HuH-7 (cell line): ENCODE data around the gene AHR.

Experiments used
- DNase-seq: peaks from one replicate; pipeline ENCODE4 v3.0.0; 2011; ENCODE audit warnings: low spot score

AHR gene

DNA sequence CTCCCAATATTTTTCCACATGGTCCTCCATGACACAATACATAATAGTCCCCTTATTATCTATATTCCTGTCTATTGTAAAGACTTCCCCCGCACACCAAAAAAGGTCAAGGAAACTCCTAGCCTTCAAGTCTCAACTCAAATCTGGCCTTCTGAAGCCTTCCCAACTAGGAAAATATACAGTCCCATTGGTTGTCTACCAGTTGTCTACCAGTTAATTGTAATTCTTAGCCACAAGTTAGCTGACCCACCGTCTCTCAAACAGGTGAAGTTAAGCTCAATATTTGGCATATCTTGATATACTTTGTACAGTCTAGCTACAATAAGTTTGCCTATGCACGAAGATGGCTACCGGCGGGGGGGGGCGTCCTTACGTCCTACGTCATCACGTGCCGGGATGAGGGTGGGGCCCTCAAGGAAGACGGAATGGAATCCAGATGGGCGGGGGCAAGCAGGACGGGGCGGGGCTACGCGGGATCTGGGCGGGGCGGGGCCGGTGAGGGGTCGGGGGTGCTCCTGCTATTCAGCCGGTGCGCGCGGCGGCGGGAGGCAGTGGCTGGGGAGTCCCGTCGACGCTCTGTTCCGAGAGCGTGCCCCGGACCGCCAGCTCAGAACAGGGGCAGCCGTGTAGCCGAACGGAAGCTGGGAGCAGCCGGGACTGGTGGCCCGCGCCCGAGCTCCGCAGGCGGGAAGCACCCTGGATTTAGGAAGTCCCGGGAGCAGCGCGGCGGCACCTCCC, at the start of gene AHR:
Gene AHR (plus strand): TSS at position 551 of the 738 bp plus-strand sequence. CDS start 613 bp downstream, outside the sequence.
- peak; percentile 92 for DNase-seq

DNA sequence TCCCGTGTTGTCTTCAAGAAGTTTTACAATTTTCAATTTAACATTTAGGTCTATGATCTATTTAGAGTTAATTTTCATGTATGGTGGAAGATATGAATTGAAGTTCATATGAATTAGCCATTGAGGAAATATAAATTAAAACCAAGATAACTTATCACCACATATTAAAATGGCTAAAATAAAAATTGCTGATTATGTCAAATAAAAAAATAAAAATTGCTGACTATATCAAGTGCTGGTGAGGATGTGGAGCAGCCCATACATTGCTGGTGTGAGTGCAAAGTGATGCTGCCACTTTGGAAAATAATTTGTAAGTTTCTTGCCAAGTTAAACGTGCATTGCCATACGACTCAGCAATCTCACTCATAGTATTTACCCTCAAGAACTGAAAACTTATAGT, 44.6 kb upstream of the AHR start:
- no peak for DNase-seq

DNA sequence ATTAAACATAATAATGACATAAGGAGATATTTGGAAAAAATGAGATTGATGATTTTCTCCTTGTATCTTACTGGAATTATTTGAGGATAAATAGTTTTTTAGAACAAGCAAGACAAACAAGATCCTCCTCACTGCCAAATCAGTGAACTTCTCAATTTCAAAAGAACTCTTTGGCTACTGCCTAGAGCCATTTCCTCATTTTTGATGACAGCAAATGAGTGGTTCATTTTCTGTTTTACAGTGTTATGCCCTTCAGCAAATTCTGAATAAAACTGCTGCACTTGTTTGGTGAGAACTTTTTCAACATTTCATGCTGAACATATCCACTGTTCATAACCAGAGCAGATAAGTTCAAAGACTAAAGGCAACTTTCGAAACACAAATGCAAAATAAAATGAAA, 42.5 kb upstream of the AHR start:
- DNase-seq, result no peak

DNA sequence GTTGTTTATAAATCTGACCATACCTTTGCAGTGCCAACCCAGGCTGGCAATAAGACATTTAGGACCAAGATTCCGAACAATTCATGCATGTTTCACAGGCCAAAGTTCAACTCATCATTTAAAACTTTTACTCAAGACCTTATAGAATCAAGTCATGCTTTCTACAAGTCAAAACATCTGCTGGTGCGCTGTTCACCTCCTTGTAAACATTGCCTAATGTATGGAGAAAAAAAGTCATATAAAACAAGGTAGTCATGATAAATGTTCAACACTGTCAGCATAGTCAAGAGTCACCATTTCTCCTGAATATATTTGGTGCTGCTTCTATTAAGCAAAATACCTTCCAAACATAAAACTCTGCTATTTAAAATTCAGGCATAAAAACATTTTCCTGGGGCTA, 42.1 kb upstream of the AHR start:
- no peak for DNase-seq

DNA sequence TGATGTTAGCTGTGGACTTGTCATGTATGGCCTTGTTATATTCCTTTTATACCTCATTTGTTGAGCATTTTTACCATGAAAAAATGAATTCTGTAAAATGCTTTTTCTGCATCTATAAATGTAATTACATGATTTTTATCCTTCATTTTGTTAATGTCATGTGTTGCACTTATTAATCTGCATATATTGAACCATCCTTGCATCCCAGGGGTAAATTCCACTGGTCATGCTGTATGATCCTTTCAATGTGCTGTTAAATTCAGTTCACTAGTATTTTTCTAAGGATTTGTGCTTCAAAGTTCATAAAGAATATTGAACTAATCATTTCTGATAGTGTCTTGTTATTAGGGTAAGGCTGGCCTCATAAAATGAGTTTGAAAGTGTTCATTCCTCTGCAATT, 31.9 kb upstream of the AHR start:
- no peak for DNase-seq

DNA sequence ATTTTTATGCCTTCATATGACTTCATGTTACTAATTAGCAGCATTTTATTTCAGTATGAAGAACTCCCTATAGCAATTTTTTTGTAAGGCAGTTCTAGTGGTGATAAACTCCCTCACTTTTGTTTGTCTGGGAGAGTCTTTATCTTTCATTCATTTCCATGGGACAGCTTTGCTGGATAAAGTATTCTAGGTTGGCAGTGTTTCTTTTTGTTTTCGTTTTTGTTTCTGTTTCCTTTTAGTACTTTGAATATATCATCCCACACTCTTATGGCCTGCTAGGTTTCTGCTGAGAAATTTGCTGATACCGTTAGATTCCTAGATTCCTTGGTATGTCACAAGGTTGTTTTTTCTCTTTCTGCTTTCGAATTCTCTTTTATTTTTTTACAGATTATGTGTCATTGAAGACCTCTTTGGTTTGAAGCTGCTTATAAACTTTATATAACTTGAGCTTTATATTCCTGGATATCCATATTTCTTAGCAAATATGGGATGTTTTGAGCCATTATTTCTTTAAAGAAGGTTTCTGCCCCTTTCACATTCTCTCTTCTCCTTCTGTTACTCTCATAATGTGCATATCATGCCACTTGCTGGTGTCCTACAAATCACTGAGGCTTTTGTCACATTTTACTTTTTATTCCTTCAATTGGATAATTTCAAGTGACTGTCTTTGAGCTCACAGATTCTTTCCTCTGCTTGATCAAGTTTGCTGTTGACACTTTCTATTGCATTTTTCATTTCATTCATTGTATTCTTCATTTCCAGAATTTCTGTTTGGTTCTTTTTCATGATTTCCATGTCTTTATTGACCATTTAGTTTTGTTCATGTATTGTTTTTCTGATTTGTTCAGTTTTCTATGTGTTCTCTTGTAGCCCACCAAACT, 28.9 kb upstream of the AHR start:
- DNase-seq, result no peak

DNA sequence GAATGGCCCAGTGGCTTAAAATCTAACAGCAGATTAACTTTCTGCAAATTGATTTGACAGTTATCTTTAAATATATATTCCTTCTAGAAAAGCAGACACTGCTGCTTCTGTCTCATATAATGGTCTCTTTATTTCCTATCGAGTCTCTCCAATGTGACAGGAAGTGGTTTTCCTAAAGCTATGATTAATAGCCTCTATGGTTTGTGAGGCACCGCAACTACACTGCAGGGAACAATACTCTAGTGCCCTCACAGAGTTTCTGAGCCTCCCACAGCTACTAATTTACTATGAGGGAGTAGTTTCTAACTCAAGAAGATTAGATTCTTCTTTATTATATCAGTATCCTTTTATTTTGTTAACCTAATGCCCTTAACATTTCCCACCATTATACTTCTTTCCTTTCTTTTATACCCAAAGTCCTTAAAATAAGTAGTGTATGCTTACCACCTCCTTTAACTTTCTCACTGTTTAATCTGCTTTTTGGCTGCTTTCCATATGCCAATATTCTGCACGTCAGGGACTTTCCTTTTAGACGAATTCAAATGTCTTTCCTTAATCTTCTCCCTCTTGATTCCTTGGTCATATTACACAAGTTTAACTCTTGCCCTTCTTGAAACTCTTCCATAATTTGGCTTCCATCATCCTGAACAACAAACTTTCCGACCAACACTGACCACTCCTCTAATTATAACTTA, 23.8 kb upstream of the AHR start:
- no peak for DNase-seq

DNA sequence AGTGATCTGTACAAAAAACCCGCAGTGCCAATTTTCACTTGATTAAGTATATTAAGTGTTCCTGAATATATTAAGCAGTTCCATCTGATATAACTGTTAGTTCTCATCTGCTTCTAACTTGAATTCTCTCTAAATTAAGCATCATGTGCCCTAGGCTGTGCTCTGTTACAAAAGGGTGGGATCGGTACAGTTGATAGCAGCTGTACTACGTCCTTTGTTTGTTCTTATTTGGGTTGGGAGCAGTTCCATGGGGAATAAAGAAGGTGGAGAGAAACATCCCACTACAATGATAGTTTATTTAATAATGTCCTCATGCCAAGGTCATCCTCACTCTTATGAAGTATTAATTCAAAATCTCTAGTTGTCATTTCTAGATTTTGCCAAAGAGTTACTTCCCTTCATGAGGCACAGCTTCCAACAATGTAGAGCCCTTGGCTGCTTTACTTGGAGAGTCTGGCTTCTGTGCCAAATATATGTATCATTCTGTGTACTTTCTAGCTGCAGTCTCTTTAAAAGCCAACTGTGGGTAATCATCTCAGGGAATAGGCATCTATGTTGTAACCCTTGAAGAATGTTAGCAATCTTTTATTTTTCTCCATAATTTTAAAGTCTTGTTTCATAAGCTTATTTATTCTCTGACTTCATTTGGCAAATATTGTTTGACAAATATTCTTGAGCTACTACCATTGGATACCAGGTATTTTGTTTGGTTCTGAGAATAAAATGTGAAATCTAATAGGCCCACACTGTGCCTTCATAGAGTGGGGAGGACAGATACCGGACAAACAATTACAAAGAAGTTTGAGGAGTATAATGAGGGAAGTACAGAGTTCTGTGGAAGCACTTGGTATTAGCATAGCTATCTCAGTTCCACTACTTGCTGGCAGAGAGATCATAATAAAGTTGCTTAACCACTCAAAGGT, 22.4 kb upstream of the AHR start:
- DNase-seq, result no peak

DNA sequence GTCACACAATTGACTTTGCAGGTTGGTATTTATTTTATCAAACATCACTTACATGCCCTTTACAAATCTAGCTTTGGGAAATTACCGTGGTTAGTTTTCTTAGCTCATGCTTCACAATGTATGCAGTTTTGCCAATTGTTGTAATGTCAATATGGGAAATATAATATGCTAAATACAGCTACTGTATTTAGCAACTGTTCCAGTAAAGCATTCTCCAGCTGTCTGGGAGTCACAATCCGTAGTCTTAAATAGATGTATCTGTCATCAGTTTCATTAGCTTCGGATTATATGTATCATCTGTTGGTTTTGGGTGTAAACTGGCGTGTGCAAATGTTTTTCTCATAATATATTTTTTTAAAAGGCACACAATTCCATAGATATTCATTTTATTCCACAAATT, 19.4 kb upstream of the AHR start:
- no peak for DNase-seq

DNA sequence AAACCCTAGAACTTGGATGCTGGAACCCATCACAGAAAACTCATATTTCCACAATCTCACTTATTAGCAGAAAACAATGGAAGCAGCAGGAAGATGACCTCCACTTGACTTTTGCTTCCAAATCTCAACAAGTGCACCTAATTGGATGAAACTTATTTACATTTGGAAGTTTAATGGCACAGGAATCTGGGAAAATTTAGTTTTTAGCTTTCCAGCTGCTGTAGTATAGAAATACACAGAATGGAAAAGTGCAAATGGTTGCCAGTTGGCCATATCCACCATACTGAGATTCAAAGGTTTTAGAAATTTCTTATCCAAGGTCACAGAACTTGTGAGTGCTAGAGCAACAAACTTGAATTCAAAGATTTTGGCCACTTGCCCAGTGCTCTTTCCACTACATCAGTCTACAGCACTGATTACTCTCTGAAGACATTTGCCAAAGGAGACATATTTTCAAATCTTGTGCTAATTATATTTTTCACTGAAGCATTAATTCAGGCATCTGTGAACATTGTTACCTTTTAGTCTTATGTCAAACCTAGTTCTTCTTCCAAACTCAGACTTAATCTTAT, 9.3 kb upstream of the AHR start:
- DNase-seq, result no peak

DNA sequence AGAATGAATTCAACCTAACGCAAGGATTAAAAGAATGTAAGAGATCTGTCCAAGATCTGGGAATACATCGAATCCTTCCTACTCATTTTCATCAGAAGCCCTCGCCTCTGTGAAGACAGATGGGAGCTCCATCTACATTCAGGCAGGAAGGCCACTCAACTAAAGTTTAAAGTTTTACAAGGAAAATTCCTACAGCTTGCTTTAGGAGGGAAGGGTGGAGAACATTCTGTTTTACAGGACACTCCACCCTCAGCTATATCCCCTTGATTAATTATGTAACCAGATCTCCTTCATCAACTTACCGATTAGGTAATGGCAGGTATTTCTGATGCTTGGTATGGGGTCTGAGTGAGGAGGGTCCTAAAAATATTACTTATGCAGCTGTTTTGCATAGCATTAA, 5.6 kb upstream of the AHR start:
- DNase-seq, result no peak

DNA sequence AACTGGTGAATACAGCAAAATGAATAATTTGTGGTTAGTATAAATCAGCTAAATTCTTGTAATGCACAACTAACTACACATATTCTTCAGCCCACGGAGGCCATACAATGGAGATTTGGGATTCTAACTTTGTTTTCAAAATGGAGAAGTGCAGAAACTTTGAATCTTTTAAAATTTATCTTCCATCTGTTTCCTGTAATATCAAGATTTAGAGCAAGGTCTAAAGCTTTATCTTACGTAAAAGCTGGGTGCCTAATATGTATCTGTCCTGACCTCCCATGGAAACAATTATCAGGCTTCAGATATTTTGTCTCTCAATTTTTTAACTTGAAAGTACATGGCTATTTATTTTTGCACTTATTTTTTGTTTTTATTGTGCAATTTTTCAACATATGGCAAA, 5.0 kb upstream of the AHR start:
- no peak for DNase-seq

DNA sequence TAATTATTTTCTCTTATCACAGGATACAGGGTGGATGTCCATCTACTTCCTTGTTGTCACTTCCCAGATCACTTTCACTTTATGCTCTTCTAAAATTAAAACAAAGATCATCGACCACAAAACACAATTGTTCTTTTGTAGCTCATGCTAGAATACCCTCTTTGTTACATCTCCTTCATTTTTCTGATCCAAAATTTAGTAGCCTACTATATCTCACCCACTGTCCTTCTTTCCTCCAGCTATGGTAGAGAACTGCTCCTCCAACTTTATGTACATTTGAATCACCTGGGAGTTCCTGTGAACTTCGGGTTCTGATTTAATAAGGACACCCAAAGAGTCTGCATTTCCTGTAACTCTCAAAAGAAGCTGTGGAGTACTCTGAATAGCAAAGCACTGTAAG, 1.2 kb upstream of the AHR start:
- no peak for DNase-seq

DNA sequence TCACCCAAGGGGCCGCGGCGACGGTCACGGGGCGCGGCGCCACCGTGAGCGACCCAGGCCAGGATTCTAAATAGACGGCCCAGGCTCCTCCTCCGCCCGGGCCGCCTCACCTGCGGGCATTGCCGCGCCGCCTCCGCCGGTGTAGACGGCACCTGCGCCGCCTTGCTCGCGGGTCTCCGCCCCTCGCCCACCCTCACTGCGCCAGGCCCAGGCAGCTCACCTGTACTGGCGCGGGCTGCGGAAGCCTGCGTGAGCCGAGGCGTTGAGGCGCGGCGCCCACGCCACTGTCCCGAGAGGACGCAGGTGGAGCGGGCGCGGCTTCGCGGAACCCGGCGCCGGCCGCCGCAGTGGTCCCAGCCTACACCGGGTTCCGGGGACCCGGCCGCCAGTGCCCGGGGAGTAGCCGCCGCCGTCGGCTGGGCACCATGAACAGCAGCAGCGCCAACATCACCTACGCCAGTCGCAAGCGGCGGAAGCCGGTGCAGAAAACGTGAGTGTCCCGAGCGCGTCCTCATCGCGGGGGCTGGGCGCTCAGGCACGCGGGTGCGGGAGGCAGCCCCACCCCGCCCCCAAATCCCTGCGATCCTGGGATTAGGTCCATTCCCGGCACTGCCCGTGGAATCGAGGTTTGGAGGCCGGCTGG, 509 bp downstream of the AHR start:
- peak; percentile 20 for DNase-seq

DNA sequence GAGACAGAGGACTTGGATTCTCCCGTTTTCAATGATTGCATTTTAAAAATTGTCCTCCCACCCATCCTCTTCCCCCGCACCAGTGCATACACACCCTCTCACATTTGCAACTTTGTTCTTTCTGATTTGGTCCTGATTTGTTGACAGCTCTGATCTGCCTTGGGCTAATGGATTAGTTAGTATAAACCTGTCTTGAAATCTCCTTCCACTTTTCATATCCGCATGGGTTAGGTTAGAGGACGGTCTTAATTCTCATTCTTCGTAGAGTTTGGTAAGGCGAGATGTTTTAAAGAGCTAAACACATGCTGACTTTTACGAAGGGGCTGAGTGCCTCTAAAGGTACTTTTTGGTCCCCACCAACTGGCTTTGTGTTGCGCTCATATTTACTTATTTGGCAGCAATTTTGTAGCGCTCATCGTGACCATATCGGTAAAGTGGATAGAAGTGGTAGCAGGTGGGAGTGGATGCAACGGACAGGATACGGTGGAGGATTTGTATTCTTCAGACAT, 1.1 kb downstream of the AHR start:
- DNase-seq, result no peak

DNA sequence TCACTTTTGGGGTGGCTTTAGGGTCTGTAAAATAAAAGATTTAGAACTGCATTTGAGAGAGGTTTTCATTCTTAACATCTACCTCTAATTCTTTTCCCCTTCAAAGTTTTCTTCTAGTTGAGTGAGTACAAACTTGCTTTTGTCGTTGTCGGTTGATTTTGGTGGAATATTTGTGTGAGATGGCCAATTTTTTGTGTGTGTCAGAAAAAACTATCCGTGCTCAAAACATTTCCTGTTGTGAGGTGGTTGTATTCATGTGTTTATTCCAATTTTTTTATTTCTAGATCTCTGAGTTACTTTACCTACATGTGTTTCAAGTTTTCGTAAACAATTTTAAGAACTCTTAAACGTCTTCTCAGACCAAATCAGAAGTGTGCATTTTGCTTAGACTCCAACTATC, 1.6 kb downstream of the AHR start:
- no peak for DNase-seq

DNA sequence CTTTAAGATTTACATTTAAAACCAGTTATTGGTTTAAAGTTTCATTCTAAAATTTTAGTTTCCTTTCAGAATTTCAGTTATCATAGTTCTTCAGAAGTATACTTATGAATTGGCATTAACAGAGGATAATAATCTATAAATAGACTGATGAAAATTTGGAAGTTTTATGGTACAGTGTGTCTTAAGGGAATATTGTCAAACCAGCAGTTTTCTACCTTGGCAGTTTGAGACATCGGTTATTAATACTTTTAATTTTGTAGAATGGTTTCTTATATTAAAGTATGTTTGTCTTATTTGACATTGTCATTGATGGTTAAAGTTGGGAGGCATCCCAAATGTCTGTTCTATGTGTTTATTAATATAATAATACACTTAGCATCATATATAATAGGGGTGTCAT, 2.0 kb downstream of the AHR start:
- no peak for DNase-seq

DNA sequence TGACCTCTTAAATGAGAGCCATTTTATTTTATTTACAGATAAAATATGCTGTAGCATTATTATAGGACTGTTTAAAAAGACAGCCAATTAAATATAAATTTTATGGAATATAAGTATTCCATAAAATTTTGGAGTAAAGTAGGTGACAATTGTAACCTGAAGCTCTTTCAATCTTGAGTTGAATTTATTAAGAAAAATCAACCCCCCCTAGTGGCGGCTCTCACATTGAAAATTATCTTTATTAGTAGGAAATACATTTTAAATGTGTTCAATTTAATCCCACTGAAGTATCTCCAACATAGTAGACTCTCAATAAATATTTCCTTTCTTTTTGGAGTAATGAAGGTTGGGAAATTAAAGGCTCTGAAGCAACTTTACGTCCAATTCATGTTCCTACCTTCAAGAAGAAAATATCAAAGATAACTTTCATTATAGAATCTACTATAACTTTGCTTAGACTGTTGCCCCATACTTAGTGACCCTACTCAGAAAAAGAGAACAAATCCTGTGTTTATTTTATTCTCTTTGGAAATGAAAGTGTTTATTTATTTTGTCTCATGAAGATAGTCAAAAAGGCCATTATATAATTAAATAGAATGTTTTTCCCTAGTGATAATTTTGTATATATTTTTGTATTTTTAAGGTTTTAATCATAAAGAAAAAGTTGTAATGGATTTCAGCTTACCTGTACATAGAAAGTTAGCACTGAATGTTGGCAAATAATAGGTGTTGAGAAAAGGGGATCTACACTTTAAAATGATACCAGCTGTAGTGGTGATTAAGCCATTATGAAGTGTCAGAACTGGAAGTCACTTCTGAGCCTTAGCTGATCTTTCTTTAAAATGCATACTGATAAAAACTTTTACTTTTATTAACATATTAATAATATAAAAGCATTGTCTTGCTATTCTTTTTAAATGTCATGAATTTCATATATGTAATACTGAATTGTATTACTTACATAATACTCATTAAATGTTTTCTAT, 3.3 kb downstream of the AHR start:
- DNase-seq, result no peak

DNA sequence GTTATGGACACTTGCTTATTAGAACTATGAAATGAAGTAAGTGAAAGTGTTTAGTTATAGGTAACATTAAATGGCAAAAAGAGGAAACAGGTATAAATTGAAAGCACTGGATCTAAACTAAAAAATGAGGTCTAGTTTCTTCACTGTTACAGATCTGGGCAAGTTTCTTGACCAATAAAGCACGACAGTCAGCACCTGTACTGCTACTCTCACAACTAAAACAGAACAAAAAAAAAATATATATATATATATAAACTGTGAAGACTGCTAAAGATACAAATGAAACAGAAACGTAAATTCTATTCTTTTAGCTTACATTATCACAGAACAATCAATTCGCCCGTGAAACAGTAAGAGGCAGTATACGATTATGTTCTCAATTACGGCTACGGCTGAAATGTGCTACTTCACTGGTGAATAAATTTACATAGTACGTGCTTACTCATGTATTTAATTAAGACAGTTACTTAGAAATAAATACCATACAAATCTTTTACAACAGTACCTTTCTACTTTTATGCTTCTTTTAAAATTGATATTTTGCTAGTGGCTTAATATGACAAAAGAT, 4.2 kb downstream of the AHR start:
- no peak for DNase-seq
